Subcutaneous adipose tissue (tissue), 4 donors: ENCODE data around the gene BRSK2. TPM values are rescaled to one million over a fixed set of nuclear protein-coding genes. Genes with fewer than 3 reads are reported as not detected.

ENCODE experiments used
- total RNA-seq, 4 donors: library from RNA; depleted of rRNA; stranded (reverse); fragments of >200 nt; gene quantifications; one replicate each; pipeline ENCODE4 v1.1.0, GENCODE V29; 2016
- TF ChIP-seq, protein P1 (sequence below): fragments of 450-650 bp; IDR thresholded peaks from one replicate; pipeline ENCODE4 v1.5.1; 2016; ENCODE audit warnings: low read depth, mild to moderate bottlenecking, control low read depth, antibody characterized with exemption, moderate library complexity

The BRSK2 gene
- total RNA-seq, 4 donors from 2014 or later = 0.22 to 0.49 TPM; not detected in 2

DNA sequence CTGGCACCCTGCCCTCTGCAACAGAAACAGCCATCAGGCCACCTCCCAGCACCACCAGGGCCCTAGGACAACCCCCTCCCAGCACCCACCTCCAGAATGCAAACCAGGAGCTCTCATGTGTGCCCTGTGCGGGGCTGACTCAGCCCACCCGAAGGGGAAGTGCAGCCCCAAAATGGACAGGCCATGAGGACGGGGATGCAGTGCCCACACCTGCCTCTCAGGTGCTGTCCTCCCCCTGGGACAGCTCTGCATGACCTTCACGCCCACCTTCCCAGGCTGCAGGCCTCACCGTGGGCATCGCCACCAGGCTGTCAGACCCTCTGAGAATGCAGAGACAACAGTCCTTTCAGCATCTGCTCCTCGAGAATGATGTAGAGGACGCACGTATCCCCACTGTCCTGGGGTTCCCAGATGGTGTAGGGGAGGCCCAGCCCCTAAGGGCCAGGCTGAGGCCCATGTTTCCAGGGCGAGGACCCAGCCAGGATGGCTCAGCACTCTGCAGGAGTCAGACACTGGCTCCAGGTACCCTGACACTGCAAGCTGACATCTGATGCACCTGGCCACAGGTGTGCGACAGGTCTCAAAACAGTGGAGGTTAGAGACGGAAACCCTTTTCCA lies 83.4 kb downstream of the BRSK2 start:
- TF ChIP-seq, protein P1, sequence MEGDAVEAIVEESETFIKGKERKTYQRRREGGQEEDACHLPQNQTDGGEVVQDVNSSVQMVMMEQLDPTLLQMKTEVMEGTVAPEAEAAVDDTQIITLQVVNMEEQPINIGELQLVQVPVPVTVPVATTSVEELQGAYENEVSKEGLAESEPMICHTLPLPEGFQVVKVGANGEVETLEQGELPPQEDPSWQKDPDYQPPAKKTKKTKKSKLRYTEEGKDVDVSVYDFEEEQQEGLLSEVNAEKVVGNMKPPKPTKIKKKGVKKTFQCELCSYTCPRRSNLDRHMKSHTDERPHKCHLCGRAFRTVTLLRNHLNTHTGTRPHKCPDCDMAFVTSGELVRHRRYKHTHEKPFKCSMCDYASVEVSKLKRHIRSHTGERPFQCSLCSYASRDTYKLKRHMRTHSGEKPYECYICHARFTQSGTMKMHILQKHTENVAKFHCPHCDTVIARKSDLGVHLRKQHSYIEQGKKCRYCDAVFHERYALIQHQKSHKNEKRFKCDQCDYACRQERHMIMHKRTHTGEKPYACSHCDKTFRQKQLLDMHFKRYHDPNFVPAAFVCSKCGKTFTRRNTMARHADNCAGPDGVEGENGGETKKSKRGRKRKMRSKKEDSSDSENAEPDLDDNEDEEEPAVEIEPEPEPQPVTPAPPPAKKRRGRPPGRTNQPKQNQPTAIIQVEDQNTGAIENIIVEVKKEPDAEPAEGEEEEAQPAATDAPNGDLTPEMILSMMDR = no peak

- TF ChIP-seq, protein P1 = no peak
These were observed 84.1 kb downstream of the BRSK2 start for GRCh38 chr11:1473786-1474185.

DNA sequence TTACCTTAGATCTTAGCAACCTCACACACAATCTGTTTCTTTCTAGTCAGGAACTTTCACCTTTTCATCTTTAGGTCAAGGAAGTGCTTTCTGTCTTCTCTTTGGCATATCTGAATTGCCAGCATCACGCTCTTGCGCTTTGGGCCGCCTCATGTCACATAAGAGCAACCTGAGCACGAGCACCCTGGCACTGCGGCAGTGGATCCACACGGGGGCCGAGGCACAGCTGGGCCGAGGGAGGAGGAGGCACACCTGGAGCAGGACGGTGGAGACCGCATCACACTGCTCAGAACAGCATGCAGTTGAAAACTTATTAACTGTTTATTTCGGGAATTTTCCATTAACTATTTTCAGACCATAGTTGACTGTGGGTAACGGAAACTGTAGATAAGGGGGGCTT lies 86.1 kb downstream of the BRSK2 start:
- TF ChIP-seq, protein P1 = no peak

- TF ChIP-seq, protein P1 = no peak
These were observed 87.4 kb downstream of the BRSK2 start for GRCh38 chr11:1476940-1477736.

- TF ChIP-seq, protein P1 = no peak
These were observed 88.3 kb downstream of the BRSK2 start for GRCh38 chr11:1478011-1478410.

GRCh38 chr11:1478544-1478943 lies 88.8 kb downstream of the BRSK2 start:
- TF ChIP-seq, protein P1 = no peak

GRCh38 chr11:1479006-1479677 lies 89.4 kb downstream of the BRSK2 start:
- TF ChIP-seq, protein P1 = no peak
